GM12878 (cell line): Measurements from ENCODE around the gene PAPPA.

Source experiments
- CEBPB ChIP-seq, 2 experiments: fragments of 150-350 bp in 1 of 2; IDR thresholded peaks; 2 replicates each; pipeline ENCODE4 v1.6.1; 2012 to 2014; ENCODE audit warnings: low read depth in 2 of 2, low read length in 2 of 2, borderline replicate concordance in 1 of 2, inconsistent platforms in 1 of 2
- HDAC6 ChIP-seq: fragments of 200-600 bp; sonication (generic); IDR thresholded peaks from one replicate; pipeline ENCODE4 v1.8.0; 2017; ENCODE audit warnings: antibody characterized with exemption; ENCODE audit not compliant: unreplicated experiment
- NFYB ChIP-seq: IDR thresholded peaks from 2 replicates; pipeline ENCODE4 v1.6.1; 2011; ENCODE audit warnings: low read depth, mild to moderate bottlenecking, low read length, improper control_type of control experiment, moderate library complexity; ENCODE audit not compliant: insufficient read depth
- RELA ChIP-seq: fragments of 450-650 bp; IDR thresholded peaks from 2 replicates; pipeline ENCODE4 v1.8.0; 2014; ENCODE audit warnings: borderline replicate concordance; ENCODE audit not compliant: partially characterized antibody
- ZNF217 ChIP-seq: fragments of 450-650 bp; IDR thresholded peaks from 2 replicates; pipeline ENCODE4 v1.6.1; 2017; ENCODE audit warnings: antibody characterized with exemption, mild to moderate bottlenecking
- ZSCAN29 ChIP-seq: fragments of 450-650 bp; IDR thresholded peaks from 2 replicates; pipeline ENCODE4 v1.6.1; 2017; ENCODE audit warnings: mild to moderate bottlenecking, moderate library complexity
- TF ChIP-seq, protein P1 (sequence below): IDR thresholded peaks from 2 replicates; pipeline ENCODE4 v1.6.1; 2012; ENCODE audit warnings: low read depth, low read length, improper control_type of control experiment

DNA sequence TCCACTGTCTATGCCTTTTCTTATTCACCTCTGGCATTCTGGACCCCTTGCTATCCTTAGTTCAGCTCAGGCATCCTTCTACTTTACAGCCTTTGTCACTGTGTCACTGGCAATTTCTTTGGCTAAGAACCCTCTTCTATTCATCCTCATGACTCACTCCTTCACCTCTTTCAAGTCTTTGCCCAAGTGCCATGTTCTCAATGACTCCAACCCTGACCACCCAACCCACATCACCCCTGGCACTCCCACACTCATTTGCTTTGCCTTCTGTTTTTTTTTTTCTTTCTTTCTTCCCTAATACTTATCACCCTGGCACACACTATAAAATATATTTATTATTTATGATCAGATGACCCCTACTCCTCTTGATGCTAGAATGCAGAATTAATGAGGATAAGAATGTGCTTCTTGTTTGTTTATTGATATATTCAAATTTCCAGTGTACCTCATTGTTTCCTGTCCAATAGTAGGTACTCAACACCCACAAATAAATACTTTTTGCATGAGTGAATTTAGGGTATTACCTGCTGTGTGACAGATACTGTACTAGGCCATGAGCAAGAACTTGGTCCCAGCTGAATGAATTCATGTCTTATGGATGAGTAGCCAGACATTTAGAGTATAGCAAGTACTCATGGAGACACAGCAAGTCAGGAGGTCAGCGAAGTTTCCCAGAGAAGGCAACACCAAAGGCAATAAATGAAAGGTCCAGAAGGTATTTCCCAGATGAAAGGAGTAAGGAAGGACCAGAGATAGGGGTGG, 236.1 kb downstream of the PAPPA start:
- TF ChIP-seq CEBPB (IDR thresholded peaks at IDR 0.05; ENCODE audit: borderline replicate concordance in 1 of 2, low read depth in 2 of 2, low read length in 2 of 2) (no peak), NFYB (no peak), ZNF217 (no peak), HDAC6 (no peak), RELA (no peak), ZSCAN29 (no peak)
- TF ChIP-seq, protein P1, sequence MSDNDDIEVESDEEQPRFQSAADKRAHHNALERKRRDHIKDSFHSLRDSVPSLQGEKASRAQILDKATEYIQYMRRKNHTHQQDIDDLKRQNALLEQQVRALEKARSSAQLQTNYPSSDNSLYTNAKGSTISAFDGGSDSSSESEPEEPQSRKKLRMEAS, result no peak
